CD4-positive, alpha-beta T cell treated with Interleukin-17A for 1 hour (primary cell): ENCODE measurements around the gene LIMCH1.
"Not testable (repeated sequence)": the region's sequence is repeated elsewhere in the genome, so short reads cannot be mapped to it uniquely, and the experiment has no call there.

Experiments
- DNase-seq: peaks from one replicate; pipeline ENCODE4 v3.0.0-alpha.2; 2020

LIMCH1 gene

DNA sequence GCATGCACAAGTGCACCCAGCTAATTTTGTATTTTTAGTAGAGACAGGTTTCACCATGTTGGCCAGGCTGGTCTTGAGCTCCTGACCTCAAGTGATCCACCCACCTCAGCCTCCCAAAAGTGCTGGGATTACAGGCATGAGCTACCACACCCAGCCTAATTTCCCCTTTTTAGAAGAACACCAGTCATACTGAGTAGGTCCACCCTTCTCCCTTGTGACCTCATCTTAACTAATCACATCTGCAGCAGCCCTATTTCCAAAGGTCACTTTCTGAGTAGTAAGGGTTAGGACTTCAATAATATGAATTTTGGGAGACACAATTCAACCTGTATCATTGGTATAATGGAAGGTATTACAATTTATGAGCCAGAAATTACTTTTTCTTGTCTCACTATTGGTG lies 113.2 kb downstream of the LIMCH1 start:
- DNase-seq = not testable (repeated sequence)

GRCh38 chr4:41652971-41653370 lies 115.0 kb downstream of the LIMCH1 start:
- no peak for DNase-seq

GRCh38 chr4:41653523-41653922 lies 115.6 kb downstream of the LIMCH1 start:
- DNase-seq = no peak

- no peak for DNase-seq
Observed at GRCh38 chr4:41655177-41655576, 117.2 kb downstream of the LIMCH1 start.

DNA sequence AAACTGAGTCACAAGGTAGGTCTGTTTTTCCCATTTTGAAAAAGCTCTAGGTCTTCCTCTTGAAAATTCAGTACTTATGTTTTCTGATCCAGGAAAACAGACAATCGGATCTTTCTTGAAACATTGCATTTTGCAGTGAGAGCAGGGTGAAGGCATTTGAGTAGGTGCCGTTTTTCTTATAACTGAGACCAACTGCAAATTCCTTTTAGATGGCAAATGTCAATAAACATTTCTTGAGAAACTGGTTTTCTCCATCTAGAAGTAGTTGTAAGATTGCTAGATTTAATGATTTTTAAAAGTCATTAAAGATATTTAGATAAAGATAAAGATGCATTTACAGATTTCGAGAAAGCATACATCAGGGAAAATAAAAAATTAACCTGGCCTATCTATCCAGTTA lies 118.1 kb downstream of the LIMCH1 start:
- no peak for DNase-seq

DNA sequence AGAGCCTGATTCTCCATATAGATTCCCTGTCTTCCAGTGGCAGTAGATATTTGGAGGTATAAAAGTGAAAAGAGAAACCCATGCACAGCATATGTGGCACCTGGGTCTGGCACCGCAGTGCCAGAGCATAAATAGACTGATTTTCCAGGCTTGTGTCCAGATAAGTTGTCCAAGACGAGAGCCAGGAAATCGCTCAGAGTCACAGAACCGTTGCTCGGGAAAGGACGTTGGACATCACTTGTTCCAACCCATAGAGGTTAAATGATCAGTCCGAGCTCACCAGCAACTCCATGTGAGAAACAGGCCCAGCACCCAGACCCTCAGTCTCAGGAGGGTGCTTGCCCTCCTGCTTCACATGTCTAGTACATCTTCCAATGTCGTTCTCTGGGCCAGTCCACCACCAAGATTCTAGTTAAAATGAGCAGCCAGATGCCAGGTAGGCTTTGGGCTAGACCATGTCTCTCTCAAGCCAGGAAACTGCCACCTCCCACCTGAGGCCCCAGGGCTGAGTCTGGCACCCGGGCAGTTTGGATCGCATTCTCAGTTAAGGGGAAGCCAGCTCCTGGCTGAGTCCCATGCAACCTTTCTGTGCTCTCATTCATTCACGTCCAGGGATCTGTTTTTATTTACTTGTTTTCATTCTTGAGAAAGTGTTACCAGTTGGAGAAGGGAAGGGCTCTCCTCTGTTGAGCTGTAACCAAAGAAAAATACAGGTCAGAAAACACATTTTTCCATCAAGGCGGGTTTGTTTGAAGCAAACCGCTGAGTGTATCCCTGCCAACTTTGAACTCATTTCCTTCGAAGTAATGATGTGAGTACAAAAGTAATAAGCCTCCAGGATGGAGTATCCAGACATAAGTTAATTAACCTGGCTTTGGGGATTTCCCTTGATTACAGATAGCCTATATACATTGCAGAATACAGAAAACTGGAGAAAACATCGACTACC lies 118.9 kb downstream of the LIMCH1 start:
- DNase-seq = no peak

GRCh38 chr4:41657561-41657960 lies 119.6 kb downstream of the LIMCH1 start:
- no peak for DNase-seq

DNA sequence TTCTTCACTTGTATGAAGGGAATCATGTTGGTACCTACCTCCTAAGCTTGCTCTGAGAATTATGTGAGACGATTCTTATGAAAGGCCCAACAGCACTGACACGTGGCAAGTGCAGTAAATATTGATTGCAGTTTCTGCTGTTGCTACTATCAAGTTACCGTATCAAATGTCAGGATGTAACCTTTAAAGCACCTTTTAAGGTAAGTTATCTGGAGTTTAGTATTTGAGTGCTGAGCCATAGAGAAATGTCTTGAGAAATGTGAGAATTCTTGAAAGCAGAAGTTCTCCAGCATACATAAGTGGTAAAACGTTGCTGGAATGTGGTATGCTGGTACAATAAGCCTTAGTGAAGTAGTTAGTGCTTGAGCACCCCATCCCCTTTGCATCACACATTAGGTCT lies 120.2 kb downstream of the LIMCH1 start:
- no peak for DNase-seq

- DNase-seq = no peak
Observed at GRCh38 chr4:41660352-41660751, 122.4 kb downstream of the LIMCH1 start.

DNA sequence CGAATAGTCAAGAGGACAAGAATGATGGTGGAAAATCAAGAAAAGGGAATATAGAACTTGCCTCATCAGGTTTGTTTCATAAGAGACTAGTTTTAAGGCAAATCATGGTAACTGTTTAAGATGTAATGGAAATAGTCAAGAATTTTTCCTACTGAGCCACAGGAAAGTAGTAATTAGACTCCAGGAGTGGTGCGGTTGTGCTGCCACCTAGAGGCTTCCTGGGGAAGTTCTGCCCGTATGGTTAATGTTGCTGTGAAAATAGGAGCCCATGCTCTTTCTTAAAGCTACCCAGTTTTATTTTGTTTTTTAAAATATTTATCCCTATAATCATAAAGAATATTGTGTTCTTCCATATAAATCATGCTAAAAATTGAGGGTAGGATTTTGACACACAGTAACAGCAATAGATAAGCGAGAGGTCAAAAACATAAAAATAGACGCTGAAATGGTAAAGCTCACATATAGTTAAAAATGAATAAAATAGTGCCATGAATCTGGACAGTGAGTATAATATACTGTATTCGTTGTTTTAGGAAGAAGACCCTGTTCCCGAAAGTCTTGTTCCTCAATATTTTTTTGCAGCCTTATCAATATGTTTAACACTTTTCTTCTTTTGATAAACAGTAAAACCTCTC lies 123.6 kb downstream of the LIMCH1 start:
- peak; percentile 25 for DNase-seq

DNA sequence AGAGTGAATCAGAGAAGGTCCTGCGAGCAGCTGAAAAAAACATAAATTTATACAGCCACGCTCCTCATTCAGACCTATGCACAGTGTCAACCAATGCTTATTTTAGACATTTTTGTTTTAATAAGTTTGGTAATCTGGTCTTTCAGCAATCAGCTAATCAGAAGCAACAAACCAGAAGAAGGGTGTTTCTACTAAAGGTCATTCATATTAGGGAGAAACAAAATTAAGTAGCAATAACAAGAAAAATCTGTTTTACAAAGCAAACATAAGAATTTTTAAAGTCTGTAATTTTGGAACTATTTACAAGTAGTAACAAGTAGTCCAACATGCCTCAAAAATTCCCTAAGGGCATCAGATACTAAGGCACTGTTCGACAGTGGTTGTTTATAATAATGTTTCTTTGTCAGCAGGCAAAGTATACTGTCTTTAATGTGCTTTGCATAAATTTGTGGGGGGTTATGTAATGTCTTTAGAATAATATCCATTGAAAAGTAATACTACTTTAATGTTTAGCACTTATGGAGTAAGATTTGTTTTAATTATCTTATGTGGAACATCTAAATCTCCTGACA lies 127.8 kb downstream of the LIMCH1 start:
- no peak for DNase-seq

- DNase-seq = no peak
Observed at GRCh38 chr4:41668024-41668423, 130.1 kb downstream of the LIMCH1 start.

GRCh38 chr4:41670530-41670929 lies 132.6 kb downstream of the LIMCH1 start:
- DNase-seq = no peak

DNA sequence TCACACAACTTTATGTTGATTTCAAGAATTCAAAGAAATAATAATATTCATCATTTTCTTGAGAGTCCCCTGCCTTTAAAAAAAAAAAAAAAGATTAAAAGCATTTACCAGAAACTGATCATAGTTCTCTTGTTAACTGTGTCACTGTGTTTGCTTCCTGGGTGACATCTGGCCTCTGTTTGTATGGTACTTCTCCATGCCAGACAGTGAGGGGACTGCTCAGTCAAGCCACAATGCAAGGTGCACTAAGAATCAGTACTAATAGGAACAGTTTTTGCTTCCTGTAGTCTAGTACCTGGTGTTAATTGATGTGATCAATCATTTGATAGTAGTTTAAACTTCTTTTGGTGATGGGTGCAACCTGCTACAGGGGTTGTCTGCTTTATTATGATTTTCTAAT lies 133.0 kb downstream of the LIMCH1 start:
- DNase-seq = no peak

DNA sequence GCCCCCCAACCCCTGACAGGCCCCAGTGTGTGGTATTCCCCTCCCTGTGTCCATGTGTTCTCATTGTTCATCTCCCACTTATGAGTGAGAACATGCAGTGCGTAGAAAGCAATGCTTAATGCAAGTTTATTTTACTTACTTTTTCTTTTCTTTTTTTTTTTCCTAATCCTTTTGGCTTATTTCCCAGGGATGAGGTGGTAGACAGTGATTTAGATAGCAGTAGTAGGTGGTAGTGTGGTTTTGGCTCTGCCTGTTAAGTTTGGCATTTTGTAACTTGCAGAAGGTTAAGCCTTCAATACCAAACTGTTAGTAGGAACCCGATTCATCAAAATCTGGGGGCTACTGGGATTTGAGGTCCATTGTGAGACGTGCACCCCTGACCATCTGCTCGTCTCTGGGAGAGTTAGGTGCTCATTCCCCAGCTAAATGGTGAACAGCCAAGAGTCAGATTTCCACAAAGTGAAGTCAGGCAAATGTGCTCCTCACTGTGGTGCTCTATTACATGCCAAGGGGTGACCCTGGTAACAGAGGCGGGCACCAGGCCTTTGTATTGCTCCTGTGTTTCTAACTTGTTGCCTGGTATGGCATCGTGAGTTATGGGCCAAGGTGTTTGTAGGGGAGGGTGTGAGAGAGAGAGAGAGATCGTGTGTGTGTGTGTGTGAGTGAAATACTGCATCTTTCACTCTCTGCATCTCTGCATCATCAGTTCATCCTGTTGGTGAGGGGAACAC lies 140.3 kb downstream of the LIMCH1 start:
- no peak for DNase-seq

DNA sequence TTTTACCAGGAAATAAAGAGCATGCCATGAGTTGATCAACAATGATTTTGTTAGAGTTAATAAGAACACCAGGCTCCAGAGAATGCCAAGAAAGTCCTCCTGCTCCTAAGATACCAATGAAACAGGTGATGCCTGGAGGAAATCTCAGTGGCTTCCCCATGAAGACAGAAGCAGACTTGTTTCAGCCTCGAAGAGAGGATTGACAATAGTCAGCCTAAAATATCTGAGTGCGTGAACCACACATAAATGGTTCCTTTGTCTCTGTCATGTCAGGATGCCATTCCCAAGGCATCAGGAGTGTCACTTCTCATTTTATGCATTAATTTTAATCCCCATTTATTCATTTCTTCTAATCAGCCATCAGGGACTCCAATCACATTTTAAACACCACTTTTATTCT lies 141.0 kb downstream of the LIMCH1 start:
- no peak for DNase-seq

GRCh38 chr4:41679991-41680390 lies 142.0 kb downstream of the LIMCH1 start:
- DNase-seq = no peak

DNA sequence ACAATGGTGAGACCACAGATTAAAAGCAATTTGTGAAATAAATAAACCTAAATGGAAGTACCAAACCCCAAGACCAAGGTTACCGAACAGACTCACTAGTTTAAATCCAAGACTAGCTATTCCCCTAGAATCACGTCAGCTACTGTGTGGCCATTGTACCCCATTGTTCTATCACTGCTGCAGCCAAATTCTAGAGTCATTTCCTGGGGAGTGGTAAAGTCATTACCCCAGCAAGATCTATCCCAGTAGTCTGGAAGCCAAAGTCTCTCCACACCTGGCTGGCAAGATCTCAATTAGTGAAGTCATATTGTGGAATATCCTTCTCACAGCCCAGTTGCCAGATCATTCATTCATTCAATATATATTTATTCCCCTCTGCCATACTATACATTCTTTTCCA lies 143.1 kb downstream of the LIMCH1 start:
- no peak for DNase-seq

DNA sequence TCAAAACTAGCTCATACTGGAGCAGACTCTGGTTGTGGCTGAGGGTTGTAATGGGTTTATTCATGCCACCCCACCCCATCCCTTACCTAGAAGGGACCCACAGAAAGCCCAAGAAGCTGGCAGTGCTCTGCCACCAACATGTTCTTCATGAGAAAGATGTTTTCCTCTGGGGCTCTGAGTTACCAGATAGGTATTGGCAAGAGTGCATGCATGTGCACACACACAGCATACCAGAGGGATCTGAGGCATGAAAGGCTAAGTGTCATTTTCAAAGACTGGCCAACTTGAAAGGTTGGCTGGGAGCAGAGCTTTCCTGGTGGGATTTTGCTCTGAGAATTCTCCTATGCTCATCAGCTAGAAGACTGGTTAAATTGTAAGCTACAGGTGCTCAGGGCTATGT lies 145.4 kb downstream of the LIMCH1 start:
- DNase-seq = no peak

GRCh38 chr4:41686893-41687292 lies 148.9 kb downstream of the LIMCH1 start:
- DNase-seq = no peak

DNA sequence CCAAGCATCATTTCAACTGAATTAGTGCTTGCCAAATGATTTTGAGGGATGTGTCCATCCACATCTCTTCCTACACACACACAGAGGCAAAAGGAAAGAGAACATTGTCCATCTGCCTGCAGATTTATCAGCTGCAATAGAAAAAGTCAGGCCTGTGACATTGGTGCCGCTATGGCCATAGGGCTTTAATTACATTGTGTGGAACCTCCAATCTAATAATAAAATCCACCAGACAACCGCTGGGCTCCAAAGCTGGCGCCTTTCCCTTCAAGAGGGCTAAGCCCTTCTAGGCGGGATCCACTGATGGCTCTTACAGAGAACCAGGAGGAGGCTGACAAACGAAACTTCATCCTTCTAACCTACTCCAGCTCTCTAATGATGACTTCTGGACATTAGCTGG lies 150.0 kb downstream of the LIMCH1 start:
- no peak for DNase-seq

- DNase-seq = peak; percentile 18
Observed at GRCh38 chr4:41692717-41693345, 154.9 kb downstream of the LIMCH1 start.

- DNase-seq = no peak
Observed at GRCh38 chr4:41693629-41694028, 155.7 kb downstream of the LIMCH1 start.
